Activated B cell treated with CpG ODN at 0.5 μM for 24 hours (primary cell): ENCODE measurements around the gene TRAF1. TPM values are rescaled to one million over a fixed set of nuclear protein-coding genes. Genes with fewer than 3 reads are reported as not detected.

Source experiments
- ATAC-seq: fragments of 200-7000 bp; cut with Tn5 transposase; one replicate; pipeline ENCODE4 v1.10.0; 2021; ENCODE audit warnings: low read depth, mild to moderate bottlenecking, moderate library complexity
- CTCF ChIA-PET: fragments of 350-600 bp; sonication (Branson Sonifier 250); formaldehyde crosslinking; loops from one replicate; lab custom pipeline; 2021; ENCODE audit warnings: antibody characterized with exemption; lab: Charles Lee
- POLR2A ChIA-PET: fragments of 350-600 bp; sonication (Branson Sonifier 250); formaldehyde crosslinking; loops from one replicate; lab custom pipeline; 2021; ENCODE audit warnings: antibody characterized with exemption; lab: Charles Lee
- DNase-seq: peaks from one replicate; pipeline ENCODE4 v3.0.0; 2022
- H3K27ac Mint-ChIP-seq: one replicate; pipeline ENCODE4 v1.8.0; 2020; ENCODE audit warnings: mixed read lengths
- H3K27me3 Mint-ChIP-seq: one replicate; pipeline ENCODE4 v1.8.0; 2021; ENCODE audit warnings: mixed read lengths
- H3K36me3 Mint-ChIP-seq: one replicate; pipeline ENCODE4 v1.8.0; 2021; ENCODE audit warnings: low read depth, mixed read lengths
- H3K4me1 Mint-ChIP-seq: one replicate; pipeline ENCODE4 v1.8.0; 2021; ENCODE audit warnings: mixed read lengths
- H3K4me3 Mint-ChIP-seq: one replicate; pipeline ENCODE4 v1.8.0; 2020; ENCODE audit warnings: mild to moderate bottlenecking, mixed read lengths
- H3K9me3 Mint-ChIP-seq: one replicate; pipeline ENCODE4 v1.8.0; 2020; ENCODE audit warnings: mixed read lengths
- CTCF ChIP-seq: fragments of 200-600 bp; IDR thresholded peaks from one replicate; pipeline ENCODE4 v1.8.0; 2022; ENCODE audit warnings: antibody characterized with exemption, mild to moderate bottlenecking
- intact Hi-C: fragments of 100-400 bp; cut with micrococcal nuclease; formaldehyde crosslinking; loops from one replicate; pipeline ENCODE4 v1.15.1; 2024
- total RNA-seq: library from RNA; stranded (reverse); gene quantifications from 2 replicates; pipeline ENCODE4 v1.2.3, GENCODE V29; 2022

TRAF1 gene
- total RNA-seq, 1 donor from 2014 or later, result 130 TPM

- TF ChIP-seq CTCF, result no peak
- ChIA-PET CTCF (no interaction called here), POLR2A (no interaction called here)
- ATAC-seq (no peak), DNase-seq (no peak)
- Mint-ChIP-seq H3K4me1 (peaks cover 3% of the 10 kb centered on the region), H3K4me3 (no peak overlapping the region), H3K27ac (no peak overlapping the region), H3K9me3 (no peaks in the 10 kb centered on the region), H3K27me3 (no peaks in the 10 kb centered on the region), H3K36me3 (peaks cover 26% of the 10 kb centered on the region)
- intact Hi-C loops, result no loop called here
These were observed 69.9 kb downstream of the TRAF1 start for GRCh38 chr9:120856700-120857099.

- TF ChIP-seq CTCF, result no peak
- peaks cover 3% of the 10 kb centered on the region for H3K4me1 Mint-ChIP-seq
- ChIA-PET CTCF (no interaction called here), POLR2A (no interaction called here)
- H3K9me3 Mint-ChIP-seq, result no peaks in the 10 kb centered on the region
- H3K36me3 Mint-ChIP-seq, result peaks cover 24% of the 10 kb centered on the region
- H3K27me3 Mint-ChIP-seq, result no peaks in the 10 kb centered on the region
- no peak for DNase-seq
- ATAC-seq, result no peak
- H3K27ac Mint-ChIP-seq, result no peak overlapping the region
- intact Hi-C loops, result no loop called here
- no peak overlapping the region for H3K4me3 Mint-ChIP-seq
These were observed 70.5 kb downstream of the TRAF1 start for GRCh38 chr9:120855827-120856670.

- CTCF ChIA-PET, result no interaction called here
- no peak for DNase-seq
- intact Hi-C loops, result no loop called here
- H3K4me1 Mint-ChIP-seq, result peaks cover 3% of the 10 kb centered on the region
- no peaks in the 10 kb centered on the region for H3K27me3 Mint-ChIP-seq
- peaks cover 12% of the 10 kb centered on the region for H3K36me3 Mint-ChIP-seq
- H3K9me3 Mint-ChIP-seq, result no peaks in the 10 kb centered on the region
- ATAC-seq, result no peak
- no peak overlapping the region for H3K4me3 Mint-ChIP-seq
- TF ChIP-seq CTCF, result no peak
- POLR2A ChIA-PET, result interaction anchor here (0.5 kb wide), 1 partner anchor 274 kb away, joined by 3 read pairs; no protein-coding TSS in a partner anchor
- no peak overlapping the region for H3K27ac Mint-ChIP-seq
These were observed 71.8 kb downstream of the TRAF1 start for GRCh38 chr9:120854596-120855327.

- ATAC-seq (no peak), DNase-seq (no peak)
- Mint-ChIP-seq H3K36me3 (peaks cover 7% of the 10 kb centered on the region), H3K4me3 (no peak overlapping the region), H3K27me3 (no peaks in the 10 kb centered on the region), H3K4me1 (no peaks in the 10 kb centered on the region), H3K9me3 (no peaks in the 10 kb centered on the region), H3K27ac (no peak overlapping the region)
- CTCF ChIA-PET, result no interaction called here
- POLR2A ChIA-PET, result no interaction called here
- no peak for TF ChIP-seq CTCF
- intact Hi-C loops, result no loop called here
These were observed 73.4 kb downstream of the TRAF1 start for GRCh38 chr9:120853198-120853597.

Other genes with a start within 250 kb of the TRAF1 start
- gene MEGF9, start 212.3 kb downstream of the TRAF1 start, total RNA-seq, result 8.5 and 9.0 TPM in 2 replicates
- gene FBXW2, start 133.4 kb downstream of the TRAF1 start, total RNA-seq, result 70.4 and 77.9 TPM in 2 replicates
- 34.8 and 38.9 TPM in 2 replicates for gene PSMD5, start 83.9 kb downstream of the TRAF1 start, total RNA-seq
- 50.2 and 55.3 TPM in 2 replicates for gene PHF19, start 49.6 kb downstream of the TRAF1 start, total RNA-seq
- 3.2 and 3.5 TPM in 2 replicates for gene C5, start 123.5 kb upstream of the TRAF1 start, total RNA-seq
- 98.4 and 110 TPM in 2 replicates for gene CNTRL, start 148.2 kb upstream of the TRAF1 start, total RNA-seq